NCI-H1105 (cell line): ENCODE data around the gene MAN2A1.

Experiments used
- DNase-seq: peaks from one replicate; lab custom pipeline; 2025; lab: John Stamatoyannopoulos, UW

MAN2A1 gene

DNA sequence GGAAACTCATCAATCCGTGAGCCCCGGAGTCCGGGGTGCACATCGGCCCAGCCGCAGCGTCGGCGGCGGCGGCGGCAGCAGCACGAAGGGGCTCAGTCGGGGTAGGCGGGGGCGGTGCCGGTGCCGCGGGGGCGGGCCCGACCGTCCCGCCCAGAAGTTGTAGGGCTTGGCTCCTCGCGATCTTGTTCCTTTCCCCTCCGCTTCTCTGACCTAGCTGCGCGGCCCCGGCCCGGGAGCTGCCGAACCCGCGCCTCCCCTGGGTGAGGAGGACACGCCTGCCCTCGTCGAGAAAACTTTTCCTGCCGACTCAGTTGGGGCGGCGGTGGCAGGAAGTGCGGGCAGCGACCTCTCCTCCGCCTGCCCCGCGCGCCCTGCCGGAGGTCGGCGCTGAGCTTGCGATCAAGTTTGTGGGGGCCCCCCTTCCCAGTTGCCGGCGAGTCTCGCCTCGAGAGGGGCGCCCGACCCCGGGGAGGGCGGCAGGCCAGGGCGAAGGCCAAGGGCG, at the start of gene MAN2A1:
TSS of gene MAN2A1 (plus strand) at position 188 of the 502 bp plus-strand sequence. CDS start 491 bp downstream, outside the sequence.
- no peak for DNase-seq

DNA sequence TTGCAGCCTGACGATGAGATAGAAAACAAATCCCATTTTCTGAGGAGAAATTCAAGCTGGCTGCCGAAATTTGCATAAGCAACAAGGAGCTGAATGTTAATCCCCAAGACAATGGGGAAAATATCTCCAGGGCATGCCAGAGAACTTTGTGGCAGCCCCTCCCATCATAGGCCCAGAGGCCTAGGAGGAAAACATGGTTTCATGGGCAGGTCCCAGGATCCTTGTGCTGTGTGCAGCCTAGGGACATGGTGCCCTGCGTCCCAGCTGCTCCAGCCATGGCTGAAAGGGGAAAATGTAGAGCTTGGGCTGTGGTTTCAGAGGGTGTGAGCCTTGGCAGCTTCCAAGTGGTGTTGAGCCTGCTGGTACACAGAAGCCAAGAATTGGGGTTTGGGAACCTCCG, 48.8 kb upstream of the MAN2A1 start:
- no peak for DNase-seq

DNA sequence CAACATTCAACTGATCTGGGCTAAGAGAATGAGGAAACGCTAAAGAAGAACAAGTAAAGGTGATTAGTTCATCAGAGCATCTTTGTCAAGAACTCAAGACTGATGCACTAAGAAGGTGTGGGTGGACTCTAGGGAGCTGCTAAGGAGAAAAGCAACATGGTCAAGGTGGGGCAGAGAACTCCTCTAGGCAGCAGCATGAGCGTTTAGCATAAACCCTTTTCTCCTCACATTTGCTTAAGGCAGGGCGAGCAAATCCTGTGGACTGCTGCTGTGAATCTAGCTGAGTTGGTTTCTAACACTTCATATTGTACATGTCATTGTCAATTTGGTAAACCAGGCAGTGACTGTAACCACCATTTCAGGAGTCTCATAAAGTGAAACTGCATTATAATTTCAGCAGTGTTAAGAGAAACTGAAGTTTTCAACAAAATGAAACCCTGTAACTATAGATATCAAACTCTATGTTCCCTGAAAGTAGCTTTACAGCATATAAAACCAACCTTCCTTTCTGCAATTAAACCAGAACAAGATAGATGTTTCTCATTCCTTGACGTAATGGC, 45.9 kb upstream of the MAN2A1 start:
- no peak for DNase-seq

DNA sequence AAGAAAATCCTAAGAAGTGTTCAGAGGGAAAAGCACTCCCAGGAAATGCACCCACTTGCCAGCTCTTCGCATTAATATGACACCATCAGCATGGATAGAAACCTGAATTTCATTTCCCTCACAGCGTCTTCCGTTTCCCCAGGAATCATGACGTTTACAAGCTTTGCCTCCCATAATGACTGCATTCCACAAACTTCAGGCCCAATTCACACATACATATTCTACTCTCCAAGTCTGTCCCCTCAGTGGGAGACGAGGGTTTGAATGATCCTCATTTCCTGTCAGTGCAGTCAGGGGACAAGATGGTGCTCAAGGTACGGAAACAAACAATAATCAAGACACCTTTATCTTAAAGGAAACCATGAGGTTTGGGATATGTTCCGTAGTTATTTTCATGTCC, 44.9 kb upstream of the MAN2A1 start:
- DNase-seq, result no peak

DNA sequence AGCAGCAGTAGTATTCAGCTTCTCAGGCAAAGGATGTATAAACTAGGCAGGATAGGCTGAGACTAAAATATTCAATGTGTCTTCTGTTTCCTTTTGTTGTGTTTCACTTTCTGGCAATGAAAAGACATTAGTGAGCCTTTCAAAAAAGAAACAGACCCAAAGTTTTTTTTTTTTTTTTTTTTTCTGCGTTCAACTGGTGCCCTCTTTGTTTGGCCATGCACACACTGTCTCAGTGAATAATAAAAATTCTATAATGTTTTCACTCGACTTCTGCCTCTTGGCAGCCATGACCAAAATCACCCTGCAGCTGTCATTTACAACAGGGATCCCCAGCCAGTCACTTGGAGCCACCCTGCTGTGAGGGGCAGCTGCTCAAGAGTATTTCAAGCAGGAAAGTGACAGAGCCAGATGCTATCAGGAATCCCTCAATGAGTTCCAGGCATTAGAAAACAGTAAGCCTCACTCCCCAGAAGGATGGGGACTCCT, 44.0 kb upstream of the MAN2A1 start:
- peak; percentile 61 for DNase-seq

DNA sequence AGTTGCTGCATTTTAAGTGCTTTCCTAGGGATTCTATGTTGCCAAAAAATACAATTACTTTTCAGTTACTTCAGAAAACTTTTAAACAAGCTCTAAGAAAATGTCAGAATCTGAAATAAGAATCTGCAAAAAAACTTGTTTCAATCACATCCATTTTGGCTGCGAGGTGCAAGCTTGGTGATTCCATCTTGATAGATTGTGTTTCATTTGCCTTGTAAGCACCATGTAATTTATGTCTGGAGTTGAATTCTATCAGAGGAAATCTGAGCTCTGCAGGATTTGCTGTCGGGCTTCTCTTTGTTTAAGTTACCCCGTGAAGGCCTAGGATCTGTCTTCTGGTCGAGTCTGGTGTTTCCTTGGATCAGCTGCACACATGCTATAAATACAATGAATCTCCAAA, 40.4 kb upstream of the MAN2A1 start:
- no peak for DNase-seq

DNA sequence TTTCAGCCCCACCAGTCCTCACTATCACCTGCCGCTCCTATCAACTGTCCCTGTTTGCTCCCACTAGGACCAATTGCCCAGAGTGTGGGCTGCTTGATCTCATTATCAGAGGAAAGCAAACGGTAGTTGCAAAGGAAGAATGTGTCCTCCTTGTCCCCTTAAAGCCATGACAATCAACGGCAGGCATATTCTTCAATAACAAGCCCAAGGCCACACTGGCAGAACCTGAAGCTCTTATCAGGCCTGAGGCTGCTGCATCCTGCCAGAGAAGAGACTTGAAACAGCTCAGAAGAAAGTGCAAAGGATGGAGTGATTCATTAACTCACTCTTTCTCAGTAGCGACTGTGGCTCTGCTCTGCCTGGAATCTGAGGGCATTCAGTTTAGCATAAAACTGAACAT, 39.2 kb upstream of the MAN2A1 start:
- no peak for DNase-seq

DNA sequence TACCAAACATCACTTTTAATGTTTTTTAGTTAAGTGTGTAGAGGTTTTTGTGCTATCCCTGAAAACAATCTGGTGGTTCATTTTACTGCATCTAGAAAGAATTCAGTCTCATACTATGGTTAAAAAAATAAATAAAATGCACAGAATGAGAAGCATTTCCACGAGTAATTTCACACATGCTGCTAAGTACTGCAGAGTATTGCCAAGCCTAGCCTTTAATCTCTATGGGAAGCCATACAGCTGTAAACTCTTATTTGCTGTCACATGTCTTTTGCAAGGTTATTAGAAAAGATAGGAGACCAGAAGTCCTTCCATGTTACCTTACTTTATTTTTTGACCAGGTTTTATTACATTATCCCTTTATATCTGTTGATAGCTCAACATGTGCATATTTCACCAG, 37.6 kb upstream of the MAN2A1 start:
- DNase-seq, result no peak

DNA sequence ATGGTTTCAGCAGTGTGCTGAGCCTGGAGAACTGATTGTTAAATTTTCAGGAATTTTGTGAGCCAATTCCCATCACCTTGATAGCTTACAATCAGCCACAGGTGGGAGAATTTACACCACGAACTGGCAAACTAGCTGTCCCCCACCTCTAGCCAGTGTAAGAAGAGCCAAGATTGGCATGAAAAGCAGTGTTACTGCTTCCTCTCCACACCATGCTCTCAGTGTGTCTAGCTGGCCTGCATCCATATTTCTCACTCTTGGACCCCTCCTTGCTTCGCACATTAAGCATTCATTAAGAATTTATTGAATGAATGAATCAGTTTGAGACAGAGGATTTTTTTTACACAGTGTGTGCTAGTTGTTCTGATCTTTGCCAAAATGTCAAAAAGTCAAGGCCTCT, 36.7 kb upstream of the MAN2A1 start:
- no peak for DNase-seq

DNA sequence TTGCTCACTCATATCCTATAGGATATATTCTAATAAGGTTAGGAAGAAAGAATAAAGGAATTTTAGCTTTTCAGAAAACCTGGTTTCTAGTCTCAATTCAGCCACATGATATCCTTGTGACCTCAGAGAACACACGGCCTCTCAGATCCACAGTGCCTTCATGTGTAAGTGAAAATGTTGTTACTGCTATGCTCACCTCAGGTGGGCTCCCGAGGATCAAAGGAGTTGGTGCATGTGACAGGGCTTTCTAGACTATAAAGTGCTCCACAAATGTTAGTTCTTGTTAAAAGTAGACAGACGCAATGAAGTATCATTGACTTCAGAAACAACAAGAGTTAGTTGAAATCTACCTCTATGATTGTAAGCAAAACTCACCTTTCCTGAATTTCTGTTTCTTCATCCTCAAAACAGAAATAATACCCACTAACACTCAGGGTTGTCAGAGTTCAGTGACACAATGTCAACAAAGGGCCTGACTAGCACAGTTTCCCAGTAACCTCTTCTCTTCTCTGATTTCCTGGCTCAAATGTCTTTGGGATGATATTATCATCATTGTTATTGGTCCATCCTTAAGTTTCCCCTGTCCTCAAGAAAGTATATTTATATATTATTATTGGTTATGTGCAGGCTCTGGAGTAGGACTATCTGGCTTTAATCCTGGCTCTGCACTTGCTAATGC, 36.0 kb upstream of the MAN2A1 start:
- no peak for DNase-seq

DNA sequence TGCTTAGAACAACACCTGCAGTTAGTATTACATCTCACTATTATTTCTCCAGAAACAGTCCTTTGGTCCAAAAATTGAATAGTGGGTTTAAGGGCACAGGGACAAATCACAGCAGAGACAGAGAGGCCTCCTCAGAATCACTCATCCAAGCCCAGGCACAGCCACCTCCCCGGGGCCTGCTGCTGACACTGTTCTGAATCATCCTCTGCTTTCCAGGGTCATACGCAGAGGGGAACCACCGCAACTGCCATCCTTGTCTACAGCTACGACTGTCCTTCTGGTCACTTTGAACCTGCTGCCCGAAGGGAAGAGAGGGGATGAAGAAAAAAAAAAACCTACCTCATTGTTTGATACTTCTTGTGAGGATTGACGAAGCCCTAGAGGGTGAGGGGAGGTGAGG, 35.3 kb upstream of the MAN2A1 start:
- no peak for DNase-seq

DNA sequence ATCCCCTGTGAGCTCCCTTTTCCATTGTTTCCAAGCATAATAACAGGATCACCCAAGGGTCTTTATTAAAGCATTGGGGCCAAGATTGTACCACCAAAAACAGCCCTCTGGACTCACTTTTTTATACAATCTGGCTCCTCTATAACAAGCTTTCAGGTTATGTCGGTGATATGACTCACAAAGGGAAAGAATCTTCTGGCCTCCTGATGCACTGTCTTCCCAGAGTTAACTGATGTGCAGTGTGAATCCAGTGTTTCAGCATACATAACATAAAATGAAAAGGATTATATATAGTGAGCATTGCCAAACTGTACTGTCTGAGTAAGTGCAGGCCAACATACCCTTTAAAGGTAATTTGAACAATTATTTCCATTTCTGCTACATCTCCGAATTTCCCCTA, 33.9 kb upstream of the MAN2A1 start:
- no peak for DNase-seq

DNA sequence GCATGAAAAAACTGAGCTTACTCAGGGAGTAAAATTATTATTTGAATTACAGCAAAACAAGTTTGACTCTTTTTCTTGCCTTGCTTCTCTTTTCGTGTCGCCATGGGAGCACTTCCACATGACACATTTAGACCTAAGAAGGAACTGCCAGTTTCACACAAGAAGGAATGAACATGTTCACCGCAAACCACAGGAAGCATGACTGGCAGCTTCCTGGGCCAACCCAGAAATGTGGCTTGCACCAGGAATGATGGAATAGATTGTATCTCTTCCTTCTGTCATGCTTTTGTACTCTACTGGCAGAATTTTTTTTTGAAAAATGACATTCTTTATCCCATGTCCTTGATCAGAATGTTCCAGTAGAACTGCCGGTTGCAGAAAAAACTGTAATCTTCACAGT, 32.9 kb upstream of the MAN2A1 start:
- no peak for DNase-seq

DNA sequence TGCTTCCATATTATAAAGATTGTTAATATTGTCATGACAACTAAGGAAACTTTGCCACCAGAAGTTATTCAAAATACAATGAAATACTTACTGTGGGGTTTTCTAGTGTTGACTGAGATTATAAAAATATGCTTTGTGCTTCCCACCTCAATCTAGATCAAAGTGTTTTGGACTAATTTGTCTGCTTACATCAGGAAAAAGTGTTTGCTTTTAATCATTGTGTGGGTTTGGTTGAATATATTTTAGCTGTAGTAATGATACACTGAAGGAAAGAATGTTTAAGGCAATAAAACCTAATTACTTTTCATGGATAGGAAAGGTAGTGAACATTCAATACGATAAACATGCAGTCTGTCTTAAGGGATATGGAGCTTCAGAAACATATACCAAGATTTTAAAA, 29.8 kb upstream of the MAN2A1 start:
- no peak for DNase-seq

DNA sequence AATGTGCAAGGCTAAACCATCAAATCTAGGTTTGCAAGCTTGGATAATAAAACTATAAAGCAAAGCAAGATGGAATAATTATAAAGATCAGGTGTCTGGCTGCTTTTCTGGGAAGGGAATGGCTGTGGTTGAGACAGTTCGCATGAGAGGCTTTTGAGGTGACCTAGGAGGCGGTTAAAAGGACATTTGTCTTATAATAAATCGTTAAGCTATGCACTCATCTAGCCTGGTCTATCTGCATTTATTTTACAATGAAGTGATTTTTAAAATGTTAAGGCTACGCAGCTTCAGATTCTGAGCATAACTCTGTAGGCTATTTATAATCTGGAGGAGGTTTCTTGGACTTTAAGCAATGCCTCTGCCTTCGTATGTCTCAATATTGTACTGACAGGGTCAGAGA, 29.4 kb upstream of the MAN2A1 start:
- DNase-seq, result no peak

DNA sequence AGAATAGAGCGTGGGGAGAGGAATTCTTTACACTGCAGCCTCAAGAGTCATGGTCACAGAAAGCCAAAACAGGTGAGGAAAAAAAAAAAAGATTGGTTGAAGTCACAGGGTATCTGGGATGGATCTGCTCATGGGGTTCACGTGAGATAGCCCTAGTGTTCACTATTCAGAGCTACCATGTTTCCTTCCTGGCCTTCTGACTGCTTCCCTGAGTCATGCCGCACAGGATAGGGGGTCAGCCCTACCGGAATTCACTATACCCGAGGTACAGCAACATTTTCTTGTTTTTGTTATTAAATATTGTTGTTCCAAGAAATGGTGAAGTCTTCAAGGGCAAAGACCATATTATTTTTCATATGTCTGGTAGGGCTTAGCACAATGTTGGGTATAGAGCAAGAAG, 21.5 kb upstream of the MAN2A1 start:
- no peak for DNase-seq

DNA sequence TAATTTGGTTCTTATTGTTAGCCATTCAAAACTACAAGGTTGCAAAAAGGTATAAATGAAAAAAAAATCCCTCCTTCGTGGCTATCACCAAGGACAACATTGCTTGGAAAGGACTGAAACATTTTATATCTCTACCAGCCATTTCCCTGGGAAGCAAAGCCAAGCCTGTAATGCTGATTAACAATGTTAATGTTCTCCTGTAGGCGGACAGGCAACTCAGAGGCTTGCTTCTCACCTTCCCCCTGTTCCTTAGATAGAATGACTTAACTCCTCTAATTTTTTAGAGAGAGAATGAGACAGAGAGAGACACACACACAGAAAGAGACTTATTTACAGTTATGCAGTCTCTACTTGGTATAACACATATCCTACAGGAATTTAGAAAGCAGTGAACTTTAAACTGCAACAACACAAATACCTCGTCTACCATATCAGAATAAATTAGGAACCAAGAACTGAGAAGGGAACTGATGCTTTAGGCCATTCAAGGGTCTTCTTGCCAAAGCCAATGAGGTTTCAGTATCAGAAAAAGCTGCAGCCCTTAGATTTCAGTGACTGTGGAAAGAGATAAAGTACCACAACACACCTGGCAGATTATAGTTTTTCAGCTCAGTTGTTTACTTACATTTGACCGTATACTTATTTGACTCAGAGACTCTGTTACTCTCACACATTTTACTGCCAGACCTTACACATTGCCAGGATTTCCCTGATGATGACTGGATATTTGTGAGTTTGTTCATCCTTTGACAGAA, 20.9 kb upstream of the MAN2A1 start:
- no peak for DNase-seq

DNA sequence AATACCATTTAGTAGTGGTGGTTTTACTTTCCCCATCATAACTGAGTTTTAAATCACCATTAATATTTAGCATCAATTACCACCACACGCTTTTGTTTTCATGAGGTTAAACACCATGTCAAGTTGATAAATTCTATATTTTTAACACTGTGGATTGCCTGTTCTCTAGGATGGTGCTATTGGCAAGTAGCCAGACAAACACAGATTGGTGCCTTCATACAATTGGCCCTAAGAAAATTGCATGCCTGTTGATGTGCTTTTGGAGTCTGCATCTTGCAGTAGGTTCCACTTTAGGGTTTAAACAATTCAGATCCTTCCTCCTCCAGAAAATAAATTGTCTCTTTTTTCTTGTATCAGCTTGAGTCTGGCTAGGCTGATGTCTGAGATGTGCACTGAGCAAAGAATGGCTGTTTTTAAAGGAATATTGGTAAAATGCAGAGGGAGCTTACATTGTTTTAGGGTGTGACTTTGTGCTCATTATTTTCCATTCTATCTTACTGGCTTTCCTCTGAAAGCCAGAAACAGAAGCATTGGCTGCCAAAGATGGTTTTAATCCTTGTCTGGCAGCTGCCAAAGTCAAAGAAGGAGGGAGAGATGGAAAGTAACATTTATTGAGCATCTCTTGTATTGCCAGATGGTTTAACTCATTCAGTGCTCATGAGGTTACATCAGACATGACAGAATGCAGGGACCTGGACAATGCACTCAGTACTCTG, 19.6 kb upstream of the MAN2A1 start:
- no peak for DNase-seq

DNA sequence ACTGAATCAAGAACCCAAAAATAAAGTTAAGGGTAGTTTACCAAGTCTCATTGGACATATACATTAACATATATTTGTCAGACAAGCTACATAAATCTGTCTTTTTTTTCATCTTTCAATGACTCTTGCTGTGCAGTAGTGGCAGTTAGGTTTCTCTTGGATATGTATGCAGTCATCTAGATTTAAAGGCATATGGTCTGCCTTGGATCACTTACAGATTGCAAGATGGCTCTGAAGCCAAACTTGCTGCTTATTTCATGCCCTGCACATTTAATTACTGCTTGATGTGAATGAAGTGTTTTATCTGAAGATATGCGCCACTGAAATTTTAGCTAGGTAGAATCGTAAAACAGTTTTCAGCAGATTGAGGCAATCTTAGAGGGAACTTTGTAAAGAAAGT, 18.6 kb upstream of the MAN2A1 start:
- DNase-seq, result no peak

DNA sequence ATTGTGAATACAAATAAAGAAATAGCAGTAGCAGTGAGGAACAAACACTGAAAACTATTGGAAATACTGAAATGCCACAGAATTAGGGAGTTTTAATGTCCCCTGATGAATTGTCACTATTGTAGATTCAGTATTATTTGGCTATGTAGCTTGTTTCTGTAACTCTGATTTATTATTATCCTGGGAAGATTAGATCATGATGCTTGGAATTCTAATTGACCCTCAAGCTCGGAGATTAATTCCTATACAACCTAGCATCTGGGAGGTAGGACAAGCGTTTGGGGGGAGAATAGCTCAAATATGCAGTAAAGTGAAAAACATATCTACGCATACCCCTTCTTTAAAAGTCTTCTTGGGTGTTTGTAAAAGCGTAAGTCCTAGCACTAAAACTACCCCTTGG, 15.1 kb upstream of the MAN2A1 start:
- DNase-seq, result no peak

DNA sequence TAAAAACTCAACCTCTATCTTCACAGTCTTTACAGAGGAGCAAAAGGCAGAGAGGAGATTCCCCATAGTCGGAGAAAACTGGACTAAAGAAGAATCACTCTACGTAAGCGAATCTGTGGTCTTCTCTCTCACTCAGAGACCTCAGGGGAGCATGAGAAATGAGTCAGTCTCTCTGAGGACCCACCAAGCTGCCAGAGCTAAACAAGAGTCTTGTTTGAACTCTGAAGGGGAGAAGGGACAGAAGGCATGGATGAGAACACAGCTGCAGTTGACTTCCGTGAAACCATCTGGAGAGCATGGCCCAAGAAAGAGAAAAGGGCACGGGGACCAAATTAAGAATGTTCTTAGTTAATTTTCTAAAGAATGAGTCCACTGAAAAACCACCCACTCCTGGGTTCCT, 12.8 kb upstream of the MAN2A1 start:
- no peak for DNase-seq

DNA sequence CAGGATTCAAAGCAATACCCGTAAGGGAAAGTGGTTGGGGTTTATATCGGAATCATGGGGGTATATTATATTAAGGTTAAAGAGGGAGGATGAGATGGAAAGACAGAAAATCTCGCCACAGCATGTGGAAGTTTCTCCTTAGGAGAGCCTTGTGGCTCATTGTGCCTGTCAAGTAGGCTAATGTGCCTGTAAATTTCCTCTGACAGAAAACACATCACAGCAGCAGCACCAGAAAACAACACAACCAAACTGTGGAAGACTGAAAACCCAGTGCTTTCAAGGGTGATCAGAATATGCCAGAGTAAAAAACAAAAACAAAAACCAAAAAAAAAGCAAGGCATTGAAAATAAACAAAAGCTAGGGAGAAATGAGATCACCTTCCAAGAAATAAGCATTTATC, 11.3 kb upstream of the MAN2A1 start:
- no peak for DNase-seq

DNA sequence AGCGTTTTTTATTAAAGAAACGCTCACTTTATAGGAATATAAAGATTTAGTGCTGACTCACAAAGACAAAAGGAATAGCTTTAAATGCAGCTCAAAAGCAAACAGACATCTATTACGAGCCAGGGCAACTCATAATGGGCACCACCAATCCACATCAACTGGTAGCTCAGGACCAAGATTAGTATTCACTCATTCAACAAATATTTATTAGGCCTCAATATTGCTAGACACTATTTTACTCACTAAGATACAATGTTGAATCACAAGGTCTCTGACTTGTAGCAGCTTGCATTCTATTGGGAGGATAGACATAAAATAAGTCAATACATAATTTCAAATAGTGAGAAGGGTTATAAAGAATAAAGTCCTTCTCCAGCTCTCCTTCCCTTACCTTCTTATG, 8.0 kb upstream of the MAN2A1 start:
- no peak for DNase-seq
